GM12874 (cell line): ENCODE results near the gene MEF2D.

Source experiments
- CTCF ChIP-seq: IDR thresholded peaks from 2 replicates; pipeline ENCODE4 v1.5.1; 2011; ENCODE audit warnings: low read depth, mild to moderate bottlenecking, control low read depth, low read length, moderate library complexity; ENCODE audit not compliant: insufficient read depth

Gene MEF2D

GRCh38 chr1:156462954-156463795 is 37.4 kb downstream of the MEF2D start:
- no peak for TF ChIP-seq CTCF

GRCh38 chr1:156461781-156462647 is 38.6 kb downstream of the MEF2D start:
- TF ChIP-seq CTCF, result no peak

- TF ChIP-seq CTCF, result no peak
Observed at GRCh38 chr1:156461109-156461508, 39.5 kb downstream of the MEF2D start.

- TF ChIP-seq CTCF, result no peak
Observed at GRCh38 chr1:156460525-156460924, 40.0 kb downstream of the MEF2D start.

- no peak for TF ChIP-seq CTCF
Observed at GRCh38 chr1:156458181-156458503, 42.4 kb downstream of the MEF2D start.

- TF ChIP-seq CTCF, result no peak
Observed at GRCh38 chr1:156456625-156457465, 43.7 kb downstream of the MEF2D start.

GRCh38 chr1:156455362-156455761 is 45.2 kb downstream of the MEF2D start:
- no peak for TF ChIP-seq CTCF
